ENCODE data around the gene LRRC15.

GRCh38 chr3:194306771-194307640 is 62.5 kb downstream of the LRRC15 start:
- TF ChIP-seq CTCF (IDR thresholded peaks at IDR 0.05) (no peak), KDM5A (IDR thresholded peaks at IDR 0.05) (no peak), HOXB5 (CRISPR knock-in tag; IDR thresholded peaks at IDR 0.05) (no peak), HMGXB4 (CRISPR knock-in tag; IDR thresholded peaks at IDR 0.05; ENCODE audit: borderline replicate concordance) (no peak)
